ENCODE results near the gene ZSCAN31. TPM values are rescaled to one million over a fixed set of nuclear protein-coding genes. Genes with fewer than 3 reads are reported as not detected.

The ZSCAN31 gene
- polyA plus RNA-seq, 1 of the 3 experiments (the other 2 are of a cell fraction), result 1.9 TPM

- Histone ChIP-seq H4K20me1 (ENCODE audit: insufficient read depth) (no peaks in the 10 kb centered on the region), H2AFZ (ENCODE audit: low read depth) (no peak overlapping the region), H3K27ac (ENCODE audit: low read depth in 2 of 2, low read length in 1 of 2) (no peak overlapping the region), H3K36me3 (replicated peaks in 1 of 2; ENCODE audit: control insufficient read depth in 1 of 2, insufficient read depth in 2 of 2, low read length in 1 of 2) (peaks cover 8 to 16% of the 10 kb centered on the region in 2 experiments), H3K4me2 (no peak overlapping the region), H3K27me3 (ENCODE audit: insufficient read depth) (no peaks in the 10 kb centered on the region), H3K4me1 (ENCODE audit: control insufficient read depth in 1 of 2, insufficient read depth in 2 of 2, low read depth in 1 of 2, low read length in 1 of 2) (no peaks in the 10 kb centered on the region), H3K9me3 (no peaks in the 10 kb centered on the region), H3K79me2 (ENCODE audit: insufficient read depth) (no peaks in the 10 kb centered on the region), H3F3A (replicated peaks; ENCODE audit: insufficient read depth) (no peaks in the 10 kb centered on the region), H3K4me3 (ENCODE audit: low read depth in 2 of 2, low read length in 1 of 2) (no peak overlapping the region), H3K9ac (no peak overlapping the region), H3K9me2 (no peaks in the 10 kb centered on the region)
- DNase-seq, result no peak
- ChIA-PET CTCF (no interaction called here), POLR2A (no interaction called here)
- 93% methylated on average over 3 of the region's 3 CpGs for whole genome bisulfite sequencing (ENCODE audit: low lambda C conversion rate)
- no peak for TF ChIP-seq RAD21 (IDR thresholded peaks at IDR 0.05; ENCODE audit: low read length)
Measured at GRCh38 chr6:28303570-28303969, 32.4 kb downstream of the ZSCAN31 start.

DNA sequence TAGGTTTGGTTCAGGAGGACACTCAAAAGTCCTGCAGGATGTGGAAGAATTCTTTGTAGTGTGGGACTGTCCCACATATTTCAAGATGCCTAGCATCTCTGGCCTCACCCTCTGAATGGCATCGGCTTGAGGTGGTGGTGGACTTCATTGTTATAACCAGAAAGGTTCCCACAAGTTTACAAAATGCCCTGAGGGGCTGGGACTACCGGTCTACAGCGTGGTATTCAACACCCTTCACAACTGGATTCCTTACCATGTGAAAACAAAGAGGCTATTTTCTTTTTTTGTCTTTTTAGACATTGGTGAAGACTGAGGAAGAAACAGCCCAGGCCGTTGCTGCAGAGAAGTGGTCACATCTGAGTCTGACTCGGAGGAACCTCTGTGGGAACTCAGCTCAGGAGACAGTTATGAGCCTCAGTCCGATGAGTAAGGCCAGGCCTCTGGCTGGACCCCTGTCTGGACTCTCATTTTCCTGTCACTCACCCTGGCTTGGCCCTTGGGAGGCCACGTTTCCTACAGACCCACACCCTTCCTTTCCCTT lies 39.4 kb downstream of the ZSCAN31 start:
- CTCF ChIA-PET, result no interaction called here
- peaks cover 20 to 29% of the 10 kb centered on the region in 2 experiments for H3K36me3 ChIP-seq (replicated peaks in 1 of 2; ENCODE audit: control insufficient read depth in 1 of 2, insufficient read depth in 2 of 2, low read length in 1 of 2)
- POLR2A ChIA-PET, result no interaction called here

More for the DNA sequence above, 39.4 kb downstream of the ZSCAN31 start:
- no peaks in the 10 kb centered on the region for H3F3A ChIP-seq (replicated peaks; ENCODE audit: insufficient read depth)
- H3K9ac ChIP-seq, result no peak overlapping the region
- no peaks in the 10 kb centered on the region for H3K9me2 ChIP-seq
- H3K4me3 ChIP-seq (ENCODE audit: low read depth in 2 of 2, low read length in 1 of 2), result no peak overlapping the region
- no peak overlapping the region for H2AFZ ChIP-seq (ENCODE audit: low read depth)
- no peaks in the 10 kb centered on the region for H3K4me1 ChIP-seq (ENCODE audit: control insufficient read depth in 1 of 2, insufficient read depth in 2 of 2, low read depth in 1 of 2, low read length in 1 of 2)
- no peaks in the 10 kb centered on the region for H4K20me1 ChIP-seq (ENCODE audit: insufficient read depth)
- no peak overlapping the region for H3K4me2 ChIP-seq
- H3K9me3 ChIP-seq, result no peaks in the 10 kb centered on the region
- WGBS (ENCODE audit: low lambda C conversion rate), result 97% methylated on average over 7 of the region's 7 CpGs
- DNase-seq, result no peak
- no peak overlapping the region for H3K27ac ChIP-seq (ENCODE audit: low read depth in 2 of 2, low read length in 1 of 2)
- H3K27me3 ChIP-seq (ENCODE audit: insufficient read depth), result no peaks in the 10 kb centered on the region
- TF ChIP-seq GABPA (IDR thresholded peaks at IDR 0.05; ENCODE audit: low read depth), result no peak
- no peak for TF ChIP-seq RXRA (IDR thresholded peaks at IDR 0.05; ENCODE audit: borderline replicate concordance, low read depth)
- TF ChIP-seq FOSL2 (IDR thresholded peaks at IDR 0.05; ENCODE audit: borderline replicate concordance, low read depth), result no peak
- TF ChIP-seq GATA2 (CRISPR knock-in tag; IDR thresholded peaks at IDR 0.05), result no peak
- no peak for TF ChIP-seq RFX5 (IDR thresholded peaks at IDR 0.05; ENCODE audit: low read length)
- no peak for TF ChIP-seq SIN3A (IDR thresholded peaks at IDR 0.05; ENCODE audit: borderline replicate concordance, low read depth, low read length)
- TF ChIP-seq POLR2AphosphoS5 (IDR thresholded peaks at IDR 0.05; ENCODE audit: low read depth, low read length), result no peak
- TF ChIP-seq RCOR1 (IDR thresholded peaks at IDR 0.05; ENCODE audit: low read length), result no peak
- TF ChIP-seq, protein P1, sequence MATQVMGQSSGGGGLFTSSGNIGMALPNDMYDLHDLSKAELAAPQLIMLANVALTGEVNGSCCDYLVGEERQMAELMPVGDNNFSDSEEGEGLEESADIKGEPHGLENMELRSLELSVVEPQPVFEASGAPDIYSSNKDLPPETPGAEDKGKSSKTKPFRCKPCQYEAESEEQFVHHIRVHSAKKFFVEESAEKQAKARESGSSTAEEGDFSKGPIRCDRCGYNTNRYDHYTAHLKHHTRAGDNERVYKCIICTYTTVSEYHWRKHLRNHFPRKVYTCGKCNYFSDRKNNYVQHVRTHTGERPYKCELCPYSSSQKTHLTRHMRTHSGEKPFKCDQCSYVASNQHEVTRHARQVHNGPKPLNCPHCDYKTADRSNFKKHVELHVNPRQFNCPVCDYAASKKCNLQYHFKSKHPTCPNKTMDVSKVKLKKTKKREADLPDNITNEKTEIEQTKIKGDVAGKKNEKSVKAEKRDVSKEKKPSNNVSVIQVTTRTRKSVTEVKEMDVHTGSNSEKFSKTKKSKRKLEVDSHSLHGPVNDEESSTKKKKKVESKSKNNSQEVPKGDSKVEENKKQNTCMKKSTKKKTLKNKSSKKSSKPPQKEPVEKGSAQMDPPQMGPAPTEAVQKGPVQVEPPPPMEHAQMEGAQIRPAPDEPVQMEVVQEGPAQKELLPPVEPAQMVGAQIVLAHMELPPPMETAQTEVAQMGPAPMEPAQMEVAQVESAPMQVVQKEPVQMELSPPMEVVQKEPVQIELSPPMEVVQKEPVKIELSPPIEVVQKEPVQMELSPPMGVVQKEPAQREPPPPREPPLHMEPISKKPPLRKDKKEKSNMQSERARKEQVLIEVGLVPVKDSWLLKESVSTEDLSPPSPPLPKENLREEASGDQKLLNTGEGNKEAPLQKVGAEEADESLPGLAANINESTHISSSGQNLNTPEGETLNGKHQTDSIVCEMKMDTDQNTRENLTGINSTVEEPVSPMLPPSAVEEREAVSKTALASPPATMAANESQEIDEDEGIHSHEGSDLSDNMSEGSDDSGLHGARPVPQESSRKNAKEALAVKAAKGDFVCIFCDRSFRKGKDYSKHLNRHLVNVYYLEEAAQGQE (IDR thresholded peaks at IDR 0.05; ENCODE audit: low read depth, low read length), result no peak
- no peak for TF ChIP-seq TAF1 (IDR thresholded peaks at IDR 0.05; ENCODE audit: borderline replicate concordance, low read depth, low read length)
- TF ChIP-seq, protein P2, sequence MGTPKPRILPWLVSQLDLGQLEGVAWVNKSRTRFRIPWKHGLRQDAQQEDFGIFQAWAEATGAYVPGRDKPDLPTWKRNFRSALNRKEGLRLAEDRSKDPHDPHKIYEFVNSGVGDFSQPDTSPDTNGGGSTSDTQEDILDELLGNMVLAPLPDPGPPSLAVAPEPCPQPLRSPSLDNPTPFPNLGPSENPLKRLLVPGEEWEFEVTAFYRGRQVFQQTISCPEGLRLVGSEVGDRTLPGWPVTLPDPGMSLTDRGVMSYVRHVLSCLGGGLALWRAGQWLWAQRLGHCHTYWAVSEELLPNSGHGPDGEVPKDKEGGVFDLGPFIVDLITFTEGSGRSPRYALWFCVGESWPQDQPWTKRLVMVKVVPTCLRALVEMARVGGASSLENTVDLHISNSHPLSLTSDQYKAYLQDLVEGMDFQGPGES (IDR thresholded peaks at IDR 0.05; ENCODE audit: low read depth, low read length), result no peak
- H3K79me2 ChIP-seq (ENCODE audit: insufficient read depth), result no peaks in the 10 kb centered on the region
